Stimulated activated CD8-positive, alpha-beta memory T cell treated with anti-CD3 and anti-CD28 coated beads, Interleukin-12 subunit alpha, Interleukin-12 subunit beta, amount 100 ng/mL, for 1 hour (primary cell): Measurements from ENCODE around the gene BGN.

Experiments used
- DNase-seq: peaks from one replicate; pipeline ENCODE4 v3.0.0-alpha.2; 2020; ENCODE audit warnings: low read depth

The BGN gene

DNA sequence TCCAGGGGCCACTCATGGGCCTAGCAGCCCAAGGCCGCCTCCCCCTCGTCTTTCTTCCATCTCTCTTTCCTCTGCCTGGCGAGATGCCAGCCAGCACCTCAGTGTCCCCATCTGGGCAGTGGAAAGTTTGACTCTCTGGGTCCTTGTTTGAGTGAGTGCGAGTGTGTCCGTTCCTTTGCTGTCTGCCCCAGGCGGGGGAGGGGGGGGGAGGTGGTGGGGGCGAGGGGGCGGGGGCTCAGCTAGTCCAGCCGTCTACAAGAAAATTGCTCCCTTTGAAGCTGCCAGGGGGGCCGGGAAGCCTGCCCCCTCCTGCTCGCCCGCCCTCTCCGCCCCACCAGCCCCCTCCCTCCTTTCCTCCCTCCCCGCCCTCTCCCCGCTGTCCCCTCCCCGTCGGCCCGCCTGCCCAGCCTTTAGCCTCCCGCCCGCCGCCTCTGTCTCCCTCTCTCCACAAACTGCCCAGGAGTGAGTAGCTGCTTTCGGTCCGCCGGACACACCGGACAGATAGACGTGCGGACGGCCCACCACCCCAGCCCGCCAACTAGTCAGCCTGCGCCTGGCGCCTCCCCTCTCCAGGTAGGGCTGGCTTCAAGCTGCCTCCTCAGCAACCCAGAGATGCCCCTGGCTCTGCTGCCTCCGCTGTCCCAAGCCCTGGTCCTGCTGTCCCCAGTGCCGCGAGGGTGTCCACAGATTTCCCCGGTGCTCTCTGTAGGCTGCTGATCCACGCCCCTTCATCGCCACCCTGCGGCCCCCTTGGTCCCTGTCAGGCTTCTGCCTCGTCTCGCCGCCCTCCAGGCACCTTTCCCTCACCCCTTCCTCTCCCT lies at the start of gene BGN:
TSS of gene BGN (plus strand) at position 440 of the 821 bp plus-strand sequence. CDS start 9,652 bp downstream, outside the sequence.
- DNase-seq, result no peak

DNA sequence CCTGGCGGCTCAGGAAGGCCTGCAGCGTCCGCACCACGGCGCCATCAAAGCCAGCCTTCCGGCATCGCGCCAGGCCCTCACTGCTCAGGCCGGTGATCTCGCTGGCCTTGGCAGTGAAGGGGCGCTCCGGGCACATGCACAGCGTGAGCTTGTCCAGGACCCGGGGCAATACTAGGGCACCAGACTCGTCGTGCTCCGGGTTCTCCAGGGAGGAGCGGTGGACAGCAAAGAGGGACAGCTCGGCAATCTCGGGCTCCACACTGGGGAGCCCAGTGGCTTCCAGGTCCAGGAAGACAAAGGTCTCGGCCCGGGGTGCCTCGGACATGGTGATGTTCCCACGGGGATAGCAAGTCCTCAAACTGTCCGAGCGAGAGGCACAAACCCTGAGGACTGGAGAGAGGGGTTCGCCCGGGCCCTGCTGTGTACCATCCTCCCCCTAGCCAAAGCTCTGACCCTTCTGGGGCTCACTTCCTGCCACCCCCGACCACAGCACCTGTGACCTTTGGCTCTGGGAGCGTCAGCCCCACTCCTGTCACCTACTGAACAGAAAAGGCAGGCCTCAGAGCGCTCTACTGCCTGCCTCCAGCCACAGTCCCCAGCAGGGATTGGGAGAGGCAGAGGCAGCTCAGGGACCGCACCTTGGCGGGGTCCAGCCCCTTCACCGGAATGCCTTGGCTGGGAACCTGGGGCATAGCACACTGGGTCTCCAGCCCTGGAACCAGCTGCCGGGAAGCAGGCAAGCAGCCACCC lies 49.5 kb upstream of the BGN start:
- DNase-seq, result no peak

DNA sequence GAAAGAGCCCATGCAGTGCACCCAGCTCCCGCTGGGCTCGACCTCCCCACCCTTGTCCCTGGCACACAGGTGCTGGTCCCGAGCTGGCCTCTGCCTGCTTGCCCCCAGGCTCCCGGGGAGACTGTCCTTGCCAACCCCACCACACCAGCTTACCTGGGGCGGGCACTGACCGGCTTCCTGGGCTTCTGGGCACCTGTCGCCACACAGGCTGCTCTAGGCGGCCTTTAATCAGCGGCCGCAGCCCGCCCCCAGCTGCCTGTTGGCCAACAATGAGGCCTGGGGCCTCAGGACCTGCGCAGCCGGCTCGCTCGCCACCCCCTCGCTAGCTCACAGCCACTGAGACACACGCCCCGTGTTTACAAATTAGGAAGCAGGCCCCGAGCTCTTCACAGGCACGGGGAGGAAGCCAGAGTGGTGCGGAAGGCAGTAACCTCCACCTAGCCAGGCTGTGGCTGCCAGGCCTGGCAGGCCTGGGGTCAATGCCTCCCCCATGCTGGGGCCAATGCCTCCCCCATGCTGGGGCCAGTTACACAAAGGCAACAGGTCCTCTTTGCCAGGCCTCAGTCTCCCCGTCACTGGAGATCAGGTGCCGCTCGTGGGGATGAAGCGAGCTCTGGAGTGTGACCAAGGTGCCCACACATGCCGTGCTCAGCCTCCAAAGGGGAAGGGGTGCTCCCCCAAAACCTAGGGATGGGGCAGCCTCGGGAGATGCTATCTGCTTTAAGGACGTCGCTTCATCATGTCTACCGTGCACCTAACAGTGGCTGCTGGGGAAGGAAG lies 48.7 kb upstream of the BGN start, which contains the start of gene TREX2:
TSS of gene TREX2 (minus strand) at position 201 of the 780 bp plus-strand sequence. CDS start 626 bp downstream, outside the sequence.
- DNase-seq, result no peak

DNA sequence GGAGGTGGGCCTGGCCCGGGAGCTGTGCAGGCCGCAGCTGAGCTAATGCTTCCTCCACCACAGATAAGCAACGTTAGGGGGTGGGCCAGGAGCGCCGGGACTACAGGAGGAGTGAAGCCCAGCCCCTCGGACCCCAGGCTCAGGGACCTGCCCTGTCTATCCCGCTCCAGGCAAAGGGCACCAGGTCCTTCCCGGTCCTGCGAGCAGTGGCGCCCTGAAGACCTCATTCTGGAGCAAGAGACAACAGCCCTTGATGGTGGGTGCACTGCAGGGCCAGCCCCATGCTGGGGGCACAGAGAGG lies 48.2 kb upstream of the BGN start:
- no peak for DNase-seq

DNA sequence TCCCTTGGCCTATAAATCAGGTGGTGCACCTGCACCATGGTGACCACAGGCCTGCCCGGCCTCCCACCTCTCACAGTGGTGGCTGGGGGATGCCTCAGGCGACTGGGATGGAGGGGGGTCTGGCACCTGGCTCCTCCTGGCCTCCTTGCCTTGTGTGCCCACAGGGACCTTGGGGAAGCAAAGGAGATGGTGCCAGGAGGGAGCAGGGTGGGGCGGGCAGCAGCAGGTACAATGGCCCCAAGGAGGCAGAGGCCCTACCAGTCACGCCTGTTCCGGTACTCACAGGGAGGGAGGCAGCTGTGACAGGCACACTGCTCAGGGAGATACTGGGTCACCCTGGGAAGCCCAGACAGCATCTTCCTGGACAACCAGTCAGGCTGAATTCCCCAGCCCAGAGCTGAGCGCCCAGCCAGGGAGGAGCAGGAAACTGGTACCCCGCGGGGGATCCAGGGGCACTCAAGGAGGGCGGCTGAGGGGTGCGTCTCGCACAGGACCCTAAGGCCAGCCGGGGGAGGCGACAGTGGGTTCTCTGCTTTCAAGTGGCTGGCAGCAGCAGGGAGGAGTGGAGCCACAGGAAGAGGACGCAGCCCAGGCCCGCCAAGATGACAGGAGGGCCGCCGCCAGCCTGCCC lies 47.7 kb upstream of the BGN start:
- no peak for DNase-seq

DNA sequence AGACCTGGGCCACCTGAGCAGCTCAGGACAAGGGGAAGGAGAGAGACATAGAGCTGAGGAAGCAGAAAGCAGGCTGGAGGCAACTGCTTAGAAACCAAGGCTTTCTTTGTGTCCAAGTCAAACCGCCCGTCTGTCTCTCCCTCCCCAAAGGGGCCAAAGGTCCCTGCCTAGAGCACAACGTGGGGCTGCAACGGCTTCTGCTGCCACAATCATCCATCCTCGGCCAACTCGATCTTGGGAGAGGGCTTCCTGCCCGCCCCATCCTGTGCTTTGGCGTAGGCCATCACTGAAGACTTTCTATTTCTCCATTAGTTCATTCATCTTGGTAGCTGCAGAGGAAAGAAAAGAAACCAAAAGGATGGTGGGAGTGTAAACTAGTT lies 47.2 kb upstream of the BGN start:
- no peak for DNase-seq

DNA sequence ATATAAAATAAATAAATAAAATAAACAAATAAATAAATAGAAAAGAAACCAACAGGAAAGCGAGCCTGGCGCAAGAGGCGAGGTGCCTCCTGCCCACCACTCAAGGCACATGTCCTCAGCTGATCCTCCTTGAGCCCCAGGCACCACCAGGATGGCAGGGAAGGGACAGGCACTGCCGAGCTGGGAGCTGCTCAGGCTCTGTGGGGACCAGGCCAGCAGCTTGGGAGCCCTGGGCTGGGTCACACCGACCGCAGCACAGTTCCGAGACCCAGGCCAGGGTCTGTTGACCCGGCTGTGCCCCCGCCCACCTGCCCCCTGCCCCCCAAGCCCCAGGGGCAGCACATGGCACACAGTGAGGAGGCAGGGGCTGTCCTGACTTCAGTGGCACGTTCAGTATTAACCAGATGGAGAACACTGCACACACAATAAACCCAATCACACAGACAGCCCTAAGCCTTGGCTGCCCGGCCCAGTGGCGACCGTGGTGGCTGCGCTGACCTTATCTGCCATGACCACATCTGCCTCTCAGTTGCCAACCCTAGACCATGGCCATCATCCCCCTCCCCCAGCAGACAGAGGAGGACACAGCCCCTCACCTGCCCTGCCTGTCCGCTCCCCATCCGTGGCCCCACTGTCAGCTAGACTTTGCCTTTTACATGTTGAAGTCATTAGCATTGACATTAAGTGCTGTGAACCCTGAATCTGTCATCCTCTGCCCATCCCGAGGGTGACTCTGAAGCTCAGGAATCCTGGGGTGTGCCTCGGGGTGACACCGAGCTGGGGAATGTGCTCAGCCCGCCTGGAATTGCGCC lies 46.0 kb upstream of the BGN start:
- no peak for DNase-seq

DNA sequence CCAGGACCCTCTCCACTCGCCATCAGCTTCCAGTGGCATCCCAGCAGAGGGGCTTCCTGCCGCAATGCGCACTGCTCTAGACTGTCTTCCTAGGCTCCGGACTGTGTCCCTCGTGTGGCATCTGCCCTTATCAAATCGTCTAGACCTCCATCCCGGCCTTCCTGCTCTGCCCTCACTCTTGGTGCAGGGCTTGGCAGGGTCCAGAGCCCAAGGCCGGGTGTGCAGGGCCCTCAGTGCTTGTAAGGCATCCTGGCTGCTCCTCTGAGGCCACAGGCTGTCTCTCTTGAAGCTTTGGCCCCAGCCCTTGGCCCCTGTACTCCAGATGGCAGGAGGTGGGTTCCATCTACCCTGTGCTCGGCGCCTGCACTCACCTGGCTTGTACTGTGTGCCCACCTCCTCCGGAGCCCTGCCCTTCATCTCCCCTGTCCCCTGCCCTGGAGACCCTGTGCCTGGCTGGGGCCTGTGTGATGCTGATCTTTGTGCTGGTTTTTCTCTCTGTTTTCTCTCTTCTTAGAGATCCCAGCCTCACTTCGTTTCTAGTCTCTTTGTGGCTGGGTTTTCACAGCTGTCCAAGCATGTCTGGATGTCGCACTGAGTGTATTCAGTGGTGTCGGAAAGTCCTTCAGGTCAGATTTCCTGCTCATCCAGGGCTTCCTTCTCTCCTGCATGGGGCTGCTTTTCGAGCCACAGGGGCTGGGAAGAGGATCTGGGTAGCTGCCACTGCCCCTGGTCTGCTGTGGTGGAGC lies 45.2 kb upstream of the BGN start:
- DNase-seq, result no peak

DNA sequence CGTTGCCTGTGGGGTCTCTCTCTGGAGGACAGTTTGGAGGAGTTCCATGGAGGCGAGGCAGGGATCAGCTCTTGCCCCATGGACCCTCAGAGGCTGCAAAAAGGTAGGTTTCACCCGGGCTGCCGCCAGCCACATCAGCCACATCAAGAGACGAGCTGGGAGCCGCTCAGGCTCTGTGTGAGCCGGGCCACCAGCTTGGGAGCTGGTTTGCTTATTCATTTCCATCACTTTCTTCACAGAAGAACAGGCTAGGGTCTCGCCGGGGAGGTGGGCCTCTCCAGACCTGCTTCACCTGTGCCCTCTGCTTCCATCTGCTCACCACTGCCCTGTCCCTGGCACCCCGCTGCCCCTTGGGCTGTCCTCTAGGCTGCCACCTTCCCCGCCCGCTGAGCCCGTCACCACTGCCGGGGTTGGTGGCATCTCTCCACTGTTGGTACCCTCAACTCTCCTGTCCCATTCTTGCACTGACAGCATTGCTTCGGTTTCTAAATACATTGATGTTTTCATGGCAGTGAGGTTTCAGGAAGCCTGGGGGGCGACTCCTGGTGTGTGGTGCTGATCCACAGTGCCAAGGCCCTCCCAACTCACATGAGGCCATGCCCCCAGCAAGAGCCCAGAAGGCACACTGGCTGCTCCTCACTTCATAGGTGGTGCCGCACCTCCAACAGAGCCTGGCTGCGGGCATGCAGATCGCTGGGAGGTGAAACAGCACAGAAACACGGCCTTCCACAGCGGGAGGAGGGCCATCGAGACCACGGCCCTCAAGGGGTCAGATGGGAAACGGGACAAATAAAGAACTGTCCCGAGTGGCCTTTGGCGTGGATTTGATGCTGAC lies 44.4 kb upstream of the BGN start:
- no peak for DNase-seq

DNA sequence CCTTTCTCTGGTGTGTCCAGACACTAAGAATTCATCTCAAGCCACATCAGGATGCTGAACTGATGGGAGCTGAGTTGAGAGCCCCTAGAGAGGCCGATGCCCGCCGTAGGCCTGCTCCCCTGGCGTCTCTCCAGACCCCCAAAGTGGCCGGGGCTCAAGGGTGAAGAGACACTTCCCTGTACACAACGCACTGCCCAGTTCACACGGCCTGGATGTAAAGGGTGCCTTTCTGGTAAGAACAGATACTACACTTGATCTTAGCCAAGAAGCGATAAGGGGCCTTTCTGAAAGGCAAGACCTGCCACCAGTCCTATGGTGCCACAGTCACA lies 43.9 kb upstream of the BGN start:
- no peak for DNase-seq

DNA sequence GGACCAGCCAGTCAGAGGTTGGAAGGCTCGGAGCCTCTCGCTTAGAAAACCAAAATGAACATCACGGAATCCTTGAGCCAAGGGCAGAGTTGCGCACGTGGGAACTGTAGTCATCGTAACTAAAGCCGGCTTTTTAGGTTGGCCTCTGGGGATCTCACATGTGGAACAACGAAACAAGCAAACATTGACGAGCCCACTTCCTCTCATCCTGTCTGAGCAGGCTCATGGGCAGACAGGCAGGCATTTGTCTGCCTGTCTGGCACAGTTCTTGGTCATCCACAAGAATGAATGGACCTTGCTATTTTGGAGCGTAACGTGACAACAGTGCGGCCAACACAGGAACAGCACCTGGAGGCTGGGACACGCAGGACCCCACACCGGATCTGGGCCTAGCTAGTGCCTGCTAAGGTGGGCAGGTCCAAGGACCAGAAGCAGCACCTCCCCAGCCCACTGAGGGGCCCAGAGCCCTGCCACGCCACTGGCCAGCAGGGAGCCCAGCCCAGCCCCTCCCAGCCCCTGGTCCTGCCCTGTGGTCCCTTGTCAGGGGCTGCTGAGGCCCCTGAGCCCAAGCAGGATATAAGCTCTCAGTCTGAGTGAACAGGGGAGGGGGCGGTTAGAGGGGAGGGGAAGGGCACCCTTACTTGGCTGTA lies 39.8 kb upstream of the BGN start:
- no peak for DNase-seq

DNA sequence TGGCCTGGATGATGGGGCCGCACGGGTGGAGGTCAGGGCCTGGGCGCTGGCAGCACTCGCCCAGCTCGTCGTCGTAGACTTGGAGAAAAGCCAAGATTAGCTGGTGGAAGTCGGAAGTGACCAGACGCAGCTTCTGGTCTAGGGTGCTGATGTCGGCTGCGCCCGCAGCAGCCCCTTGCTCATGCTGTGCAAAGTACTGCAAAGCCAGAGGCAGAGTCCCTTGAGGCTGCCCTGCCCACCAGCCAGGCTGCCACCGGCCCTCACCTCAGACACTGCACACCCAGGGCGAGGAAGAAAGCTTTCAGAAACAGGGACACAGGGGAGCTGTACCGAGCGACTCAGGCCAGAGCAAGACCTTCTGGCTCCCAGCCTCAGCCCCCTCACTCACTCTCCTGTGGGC lies 39.2 kb upstream of the BGN start:
- DNase-seq, result no peak

DNA sequence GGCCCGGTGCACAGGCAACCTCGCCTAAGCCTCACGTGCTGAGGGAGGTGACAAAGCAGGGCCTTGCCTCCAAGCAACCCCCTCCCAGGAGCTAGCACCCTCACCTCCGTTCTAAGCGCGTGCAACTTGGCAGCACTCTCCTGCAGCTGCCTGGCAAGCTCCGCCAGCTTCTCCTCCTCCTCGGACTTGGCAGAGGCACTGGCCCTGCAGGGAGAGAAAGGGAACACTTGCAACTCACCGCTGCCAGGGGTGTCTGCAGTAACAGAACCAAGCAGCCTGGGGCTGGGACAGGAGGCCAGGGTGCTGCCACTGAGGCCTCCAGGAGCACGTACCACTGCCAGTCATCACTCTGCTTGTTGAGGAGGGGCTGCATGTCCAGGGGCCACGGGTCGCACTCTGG lies 38.6 kb upstream of the BGN start:
- no peak for DNase-seq

DNA sequence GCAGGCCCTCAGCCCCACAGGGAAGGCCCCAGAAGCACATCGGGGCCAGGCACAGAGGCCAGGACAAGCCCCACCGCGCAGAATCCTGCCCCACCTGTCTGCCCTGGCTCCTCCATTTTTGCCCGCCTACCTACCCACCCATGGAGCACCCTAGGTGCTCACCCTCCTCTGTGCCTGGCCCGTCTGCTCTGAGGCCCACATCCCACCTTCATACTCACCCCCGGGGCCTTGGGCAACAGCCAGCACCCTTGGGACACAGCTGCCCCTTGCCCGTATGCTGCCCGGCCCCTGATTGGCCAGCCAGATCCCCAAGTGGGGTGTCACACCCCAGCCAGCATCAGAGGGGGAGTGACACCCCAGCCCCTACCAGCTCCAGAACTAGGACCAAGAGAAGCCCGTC lies 38.1 kb upstream of the BGN start:
- no peak for DNase-seq

DNA sequence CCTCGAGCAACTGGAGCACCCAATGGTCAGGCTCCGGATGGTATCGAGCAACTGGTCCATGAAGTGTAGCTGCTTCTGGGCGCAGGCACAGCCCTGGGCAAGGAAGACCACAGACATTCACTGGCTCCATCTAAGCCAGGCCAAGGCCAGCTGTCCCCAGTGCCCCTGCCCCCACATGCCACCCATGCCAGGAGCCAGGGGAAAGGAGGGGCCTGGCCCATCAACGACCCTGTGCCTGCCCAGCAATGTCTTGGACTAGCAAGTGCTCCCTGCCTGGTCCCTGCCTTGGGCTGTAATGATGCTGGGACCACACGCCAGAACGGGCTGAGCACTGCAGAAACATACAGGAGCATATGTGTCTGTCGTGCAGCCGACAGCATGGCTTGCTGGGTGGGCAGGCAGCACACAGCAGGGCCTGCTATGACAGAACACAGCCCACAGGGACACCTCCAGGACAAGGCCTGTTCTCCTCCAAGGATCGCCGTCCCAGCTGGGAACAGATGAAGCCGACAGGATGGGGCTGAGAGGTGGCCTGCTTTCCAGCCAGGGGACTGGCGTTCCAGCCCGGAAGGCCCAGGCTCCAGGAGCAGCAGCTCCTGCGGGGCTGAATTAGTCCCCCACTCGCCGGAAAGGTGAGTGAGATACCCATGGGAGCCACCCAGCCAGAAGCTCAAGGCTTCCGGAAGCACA lies 37.5 kb upstream of the BGN start:
- no peak for DNase-seq

DNA sequence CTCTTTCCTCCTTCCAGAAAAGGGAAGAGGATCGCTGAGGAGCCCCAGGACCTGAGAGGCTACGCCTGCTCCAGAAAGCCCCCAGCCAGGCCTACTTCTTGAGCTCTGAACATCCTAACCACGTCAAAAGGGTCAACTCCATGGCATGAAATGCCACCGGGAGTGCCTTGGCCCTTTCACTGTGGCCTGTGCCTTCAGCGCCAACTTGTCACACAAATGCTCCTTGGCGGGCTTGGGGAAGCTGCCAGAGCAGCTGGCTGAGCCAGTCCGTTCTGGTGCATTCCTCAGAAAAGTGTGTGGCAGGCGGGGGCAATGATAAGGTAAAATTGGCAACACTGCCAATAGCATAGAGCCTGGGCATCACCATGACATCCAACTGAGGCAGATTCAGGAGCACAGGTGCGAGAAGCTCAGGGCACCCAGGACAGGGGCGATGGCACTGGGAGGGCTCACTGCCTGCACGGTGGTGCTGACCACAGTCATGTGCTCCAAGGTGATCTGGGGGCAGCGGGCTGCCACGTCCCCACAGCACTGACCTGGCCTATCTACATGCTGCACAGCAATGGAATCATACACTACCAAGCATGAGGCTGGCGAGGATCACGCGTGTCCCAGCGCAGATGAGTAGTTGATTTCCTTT lies 36.8 kb upstream of the BGN start:
- no peak for DNase-seq

DNA sequence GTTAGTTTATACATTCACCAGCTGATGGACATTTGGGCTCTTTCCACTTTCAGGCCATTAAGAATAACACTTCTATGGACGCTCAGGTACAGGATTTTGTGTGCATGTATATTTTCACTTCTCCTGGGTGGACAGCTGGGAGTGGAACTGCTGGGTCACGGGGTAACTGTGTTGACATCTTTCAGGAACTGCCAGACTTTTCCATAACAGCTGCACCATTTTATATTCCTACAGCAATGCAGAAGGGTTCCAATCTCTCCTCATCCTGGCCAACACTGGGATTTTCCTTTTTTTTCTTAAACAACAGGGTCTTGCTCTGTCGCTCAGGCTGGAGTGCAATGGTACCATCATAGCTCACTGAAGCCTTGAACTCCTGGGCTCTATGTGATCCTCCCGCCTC lies 36.3 kb upstream of the BGN start:
- no peak for DNase-seq

DNA sequence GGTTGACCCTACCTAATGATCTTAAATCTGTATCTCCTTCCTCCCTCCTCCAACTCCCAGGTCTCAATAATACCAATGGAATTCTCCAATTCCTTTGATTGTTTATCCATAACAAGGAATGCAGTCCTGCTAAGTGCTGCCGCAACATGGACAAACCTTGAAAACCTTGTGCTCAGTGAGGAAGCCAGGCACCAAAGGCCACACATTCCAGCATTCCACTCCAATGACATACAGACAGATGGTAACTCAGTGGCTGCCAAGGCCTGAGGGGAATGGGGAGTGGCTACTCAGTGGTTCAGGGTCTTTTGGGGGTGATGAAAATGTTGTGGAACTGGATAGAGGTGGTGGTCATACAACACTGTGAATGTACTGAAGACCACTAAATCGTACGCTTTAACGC lies 34.8 kb upstream of the BGN start:
- DNase-seq, result no peak
